A673 (cell line): ENCODE measurements around the gene GPR179. TPM values are rescaled to one million over a fixed set of nuclear protein-coding genes. Genes with fewer than 3 reads are reported as not detected.

Experiments
- BruUV-seq: library from RNA; stranded (reverse); fragments of 400-500 nt; replicated peaks from 2 replicates; lab custom pipeline; 2021; lab: Mats Ljungman, UMichigan
- CTCF ChIA-PET: fragments of 300-600 bp; sonication (Branson Sonifier 250); formaldehyde crosslinking; loops from one replicate; lab custom pipeline; 2022; ENCODE audit warnings: antibody characterized with exemption; lab: Charles Lee
- POLR2A ChIA-PET: fragments of 300-600 bp; sonication (Branson Sonifier 250); formaldehyde crosslinking; loops from one replicate; lab custom pipeline; 2022; ENCODE audit warnings: antibody characterized with exemption; ENCODE audit not compliant: low non-redundant PET; lab: Charles Lee
- DNase-seq: peaks from one replicate; pipeline ENCODE4 v3.0.0-alpha.2; 2015; ENCODE audit warnings: low spot score
- H3K27ac ChIP-seq: fragments of 200-600 bp; sonication (generic); 2 replicates; pipeline ENCODE4 v1.5.1; 2016; ENCODE audit warnings: mixed run types, low read depth, mild to moderate bottlenecking, mixed read lengths, antibody characterized with exemption, low read length; ENCODE audit not compliant: poor library complexity, severe bottlenecking
- H3K27me3 ChIP-seq: fragments of 200-600 bp; sonication (generic); replicated peaks from 2 replicates; pipeline ENCODE4 v1.6.1; 2017; ENCODE audit warnings: mixed run types, low read depth, mild to moderate bottlenecking, mixed read lengths, antibody characterized with exemption, low read length; ENCODE audit not compliant: insufficient read depth, poor library complexity
- H3K36me3 ChIP-seq: fragments of 200-600 bp; sonication (generic); 2 replicates; pipeline ENCODE4 v1.6.1; 2016; ENCODE audit warnings: mixed run types, mild to moderate bottlenecking, mixed read lengths, antibody characterized with exemption, low read length; ENCODE audit not compliant: insufficient read depth, poor library complexity, severe bottlenecking
- H3K4me1 ChIP-seq: fragments of 200-600 bp; sonication (generic); 2 replicates; pipeline ENCODE4 v1.6.1; 2017; ENCODE audit warnings: mixed run types, mild to moderate bottlenecking, mixed read lengths, antibody characterized with exemption, low read length; ENCODE audit not compliant: insufficient read depth, poor library complexity, severe bottlenecking
- H3K4me3 ChIP-seq: fragments of 200-600 bp; sonication (generic); 2 replicates; pipeline ENCODE4 v1.5.1; 2016; ENCODE audit warnings: low read depth, mixed run types, mild to moderate bottlenecking, mixed read lengths, low read length; ENCODE audit not compliant: poor library complexity, severe bottlenecking
- H3K9me3 ChIP-seq: fragments of 200-600 bp; sonication (generic); 2 replicates; pipeline ENCODE4 v1.6.1; 2016; ENCODE audit warnings: mixed run types, low read depth, mild to moderate bottlenecking, mixed read lengths, antibody characterized with exemption, low read length; ENCODE audit not compliant: poor library complexity, severe bottlenecking
- CTCF ChIP-seq: fragments of 300-800, 200-600 bp; sonication (generic); conservative IDR thresholded peaks from 2 replicates; pipeline ENCODE4 v1.5.1; 2017; ENCODE audit warnings: low read depth, mild to moderate bottlenecking, antibody characterized with exemption, low read length, moderate library complexity, mixed read lengths
- EZH2 ChIP-seq: fragments of 200-600 bp; sonication (generic); IDR thresholded peaks from 2 replicates; pipeline ENCODE4 v1.6.1; 2017; ENCODE audit warnings: borderline replicate concordance, low read depth, mild to moderate bottlenecking, mixed read lengths, antibody characterized with exemption, low read length; ENCODE audit not compliant: poor library complexity, severe bottlenecking
- intact Hi-C: fragments of 100-400 bp; cut with micrococcal nuclease; formaldehyde crosslinking; loops from one replicate; pipeline ENCODE4 v1.10.0; 2022; ENCODE audit not compliant: unreplicated experiment
- total RNA-seq: library from RNA; stranded (reverse); gene quantifications from 2 replicates; pipeline ENCODE4 v1.2.3, GENCODE V29; 2021

The GPR179 gene
- total RNA-seq, 1 experiment from 2014 or later = 0.04 TPM

GRCh38 chr17:38325221-38325851, 18.4 kb downstream of the GPR179 start:
- intact Hi-C loops = no loop called here
- Histone ChIP-seq H3K36me3 (no peaks in the 10 kb centered on the region), H3K4me1 (no peaks in the 10 kb centered on the region), H3K27me3 (no peaks in the 10 kb centered on the region), H3K4me3 (no peak overlapping the region), H3K27ac (no peak overlapping the region), H3K9me3 (no peaks in the 10 kb centered on the region)
- DNase-seq = no peak
- POLR2A ChIA-PET = no interaction called here
- CTCF ChIA-PET = interaction anchor here (0.5 to 1.1 kb wide), 2 partner anchors 8 to 280 kb away, joined by 4 to 6 read pairs; no protein-coding TSS in a partner anchor
- no peak for TF ChIP-seq EZH2
- no peak for TF ChIP-seq CTCF
- no TSS peak for BruUV-seq

- Histone ChIP-seq H3K36me3 (no peaks in the 10 kb centered on the region), H3K4me3 (no peak overlapping the region), H3K27ac (no peak overlapping the region), H3K9me3 (no peaks in the 10 kb centered on the region), H3K4me1 (no peaks in the 10 kb centered on the region), H3K27me3 (no peaks in the 10 kb centered on the region)
- DNase-seq = no peak
- TF ChIP-seq EZH2 (no peak), CTCF (no peak)
- BruUV-seq = no TSS peak
- intact Hi-C loops = no loop called here
- POLR2A ChIA-PET = no interaction called here
- CTCF ChIA-PET = interaction anchor here (1.1 kb wide), 1 partner anchor 9 kb away, joined by 4 read pairs; no protein-coding TSS in a partner anchor
Measured at GRCh38 chr17:38324772-38325171, 19.0 kb downstream of the GPR179 start.

- TF ChIP-seq CTCF (no peak), EZH2 (no peak)
- intact Hi-C loops = no loop called here
- ChIA-PET POLR2A (no interaction called here), CTCF (interaction anchor here (1.1 kb wide), 1 partner anchor 9 kb away, joined by 4 read pairs; no protein-coding TSS in a partner anchor)
- no peak for DNase-seq
- no peaks in the 10 kb centered on the region for H3K27me3 ChIP-seq
- no peaks in the 10 kb centered on the region for H3K36me3 ChIP-seq
- no peak overlapping the region for H3K4me3 ChIP-seq
- no peak overlapping the region for H3K27ac ChIP-seq
- H3K4me1 ChIP-seq = no peaks in the 10 kb centered on the region
- BruUV-seq = no TSS peak
- H3K9me3 ChIP-seq = no peaks in the 10 kb centered on the region
Measured at GRCh38 chr17:38324141-38324697, 19.5 kb downstream of the GPR179 start.
